ENCODE measurements around the gene GALNT2. TPM values are rescaled to one million over a fixed set of nuclear protein-coding genes. Genes with fewer than 3 reads are reported as not detected.
A peak's percentile ranks its signal among the peaks of the same experiment; 100 is the strongest.

Gene GALNT2
- total RNA-seq (2014; rRNA removed; shearing (Covaris generic)), result 99.1 and 105 TPM in 2 replicates

- H3K27me3 ChIP-seq (ENCODE audit: control insufficient read depth, insufficient read depth, low read length), result peaks cover 5% of the 10 kb centered on the region
- H3K4me3 ChIP-seq (ENCODE audit: insufficient read depth, low read depth, low read length), result peak within 1 kb of the TSS; percentile 87
- peak; percentile 99 for DNase-seq
- no peaks in the 10 kb centered on the region for H3K36me3 ChIP-seq (replicated peaks; ENCODE audit: control insufficient read depth, insufficient read depth, low read length)
Observed at GRCh38 chr1:230066466-230067404, at the start of gene GALNT2. TSS of gene GALNT2 (plus strand) at chr1:230067238. CDS start at chr1:230067281, 43 bp downstream.

GRCh38 chr1:230020451-230020850 is 46.6 kb upstream of the GALNT2 start:
- Histone ChIP-seq H3K27me3 (ENCODE audit: control insufficient read depth, insufficient read depth, low read length) (no peaks in the 10 kb centered on the region; the same call in 1 of the 2 replicates), H3K36me3 (replicated peaks; ENCODE audit: control insufficient read depth, insufficient read depth, low read length) (no peaks in the 10 kb centered on the region), H3K4me3 (ENCODE audit: insufficient read depth, low read depth, low read length) (no peak overlapping the region)
- no peak for DNase-seq

GRCh38 chr1:230022666-230023380 is 44.2 kb upstream of the GALNT2 start:
- no peak overlapping the region for H3K4me3 ChIP-seq (ENCODE audit: insufficient read depth, low read depth, low read length)
- no peak for DNase-seq
- H3K36me3 ChIP-seq (replicated peaks; ENCODE audit: control insufficient read depth, insufficient read depth, low read length), result no peaks in the 10 kb centered on the region
- H3K27me3 ChIP-seq (ENCODE audit: control insufficient read depth, insufficient read depth, low read length), result no peaks in the 10 kb centered on the region; the same call in 1 of the 2 replicates

GRCh38 chr1:230025686-230026085 is 41.4 kb upstream of the GALNT2 start:
- Histone ChIP-seq H3K4me3 (ENCODE audit: insufficient read depth, low read depth, low read length) (no peak overlapping the region), H3K36me3 (replicated peaks; ENCODE audit: control insufficient read depth, insufficient read depth, low read length) (no peaks in the 10 kb centered on the region), H3K27me3 (ENCODE audit: control insufficient read depth, insufficient read depth, low read length) (no peaks in the 10 kb centered on the region)
- no peak for DNase-seq

GRCh38 chr1:230026139-230026538 is 40.9 kb upstream of the GALNT2 start:
- Histone ChIP-seq H3K4me3 (ENCODE audit: insufficient read depth, low read depth, low read length) (no peak overlapping the region), H3K36me3 (replicated peaks; ENCODE audit: control insufficient read depth, insufficient read depth, low read length) (no peaks in the 10 kb centered on the region), H3K27me3 (ENCODE audit: control insufficient read depth, insufficient read depth, low read length) (no peaks in the 10 kb centered on the region)
- no peak for DNase-seq

GRCh38 chr1:230026572-230026971 is 40.5 kb upstream of the GALNT2 start:
- no peak overlapping the region for H3K4me3 ChIP-seq (ENCODE audit: insufficient read depth, low read depth, low read length)
- H3K27me3 ChIP-seq (ENCODE audit: control insufficient read depth, insufficient read depth, low read length), result no peaks in the 10 kb centered on the region
- H3K36me3 ChIP-seq (replicated peaks; ENCODE audit: control insufficient read depth, insufficient read depth, low read length), result no peaks in the 10 kb centered on the region
- no peak for DNase-seq

- DNase-seq, result no peak
- Histone ChIP-seq H3K4me3 (ENCODE audit: insufficient read depth, low read depth, low read length) (no peak overlapping the region), H3K27me3 (ENCODE audit: control insufficient read depth, insufficient read depth, low read length) (no peaks in the 10 kb centered on the region), H3K36me3 (replicated peaks; ENCODE audit: control insufficient read depth, insufficient read depth, low read length) (no peaks in the 10 kb centered on the region)
Observed at GRCh38 chr1:230028602-230029223, 38.3 kb upstream of the GALNT2 start.

- DNase-seq, result peak; percentile 31
- H3K4me3 ChIP-seq (ENCODE audit: insufficient read depth, low read depth, low read length), result no peak overlapping the region
- no peaks in the 10 kb centered on the region for H3K36me3 ChIP-seq (replicated peaks; ENCODE audit: control insufficient read depth, insufficient read depth, low read length)
- no peaks in the 10 kb centered on the region for H3K27me3 ChIP-seq (ENCODE audit: control insufficient read depth, insufficient read depth, low read length)
Observed at GRCh38 chr1:230029244-230029941, 37.6 kb upstream of the GALNT2 start.

GRCh38 chr1:230030122-230030821 is 36.8 kb upstream of the GALNT2 start:
- Histone ChIP-seq H3K36me3 (replicated peaks; ENCODE audit: control insufficient read depth, insufficient read depth, low read length) (no peaks in the 10 kb centered on the region), H3K27me3 (ENCODE audit: control insufficient read depth, insufficient read depth, low read length) (no peaks in the 10 kb centered on the region), H3K4me3 (ENCODE audit: insufficient read depth, low read depth, low read length) (no peak overlapping the region)
- no peak for DNase-seq

GRCh38 chr1:230031131-230031530 is 35.9 kb upstream of the GALNT2 start:
- H3K27me3 ChIP-seq (ENCODE audit: control insufficient read depth, insufficient read depth, low read length), result no peaks in the 10 kb centered on the region

GRCh38 chr1:230032516-230033281 is 34.3 kb upstream of the GALNT2 start:
- no peaks in the 10 kb centered on the region for H3K36me3 ChIP-seq (replicated peaks; ENCODE audit: control insufficient read depth, insufficient read depth, low read length)
- H3K4me3 ChIP-seq (ENCODE audit: insufficient read depth, low read depth, low read length), result no peak overlapping the region
- DNase-seq, result no peak
- no peaks in the 10 kb centered on the region for H3K27me3 ChIP-seq (ENCODE audit: control insufficient read depth, insufficient read depth, low read length)

More at GRCh38 chr1:230031131-230031530, 35.9 kb upstream of the GALNT2 start:
- Histone ChIP-seq H3K36me3 (replicated peaks; ENCODE audit: control insufficient read depth, insufficient read depth, low read length) (no peaks in the 10 kb centered on the region), H3K4me3 (ENCODE audit: insufficient read depth, low read depth, low read length) (no peak overlapping the region)
- DNase-seq, result no peak

GRCh38 chr1:230037261-230037660 is 29.8 kb upstream of the GALNT2 start:
- no peak overlapping the region for H3K4me3 ChIP-seq (ENCODE audit: insufficient read depth, low read depth, low read length)
- no peaks in the 10 kb centered on the region for H3K36me3 ChIP-seq (replicated peaks; ENCODE audit: control insufficient read depth, insufficient read depth, low read length)
- no peaks in the 10 kb centered on the region for H3K27me3 ChIP-seq (ENCODE audit: control insufficient read depth, insufficient read depth, low read length)
- DNase-seq, result no peak

GRCh38 chr1:230040440-230040839 is 26.6 kb upstream of the GALNT2 start:
- no peak overlapping the region for H3K4me3 ChIP-seq (ENCODE audit: insufficient read depth, low read depth, low read length)
- no peak for DNase-seq
- no peaks in the 10 kb centered on the region for H3K27me3 ChIP-seq (ENCODE audit: control insufficient read depth, insufficient read depth, low read length)
- no peaks in the 10 kb centered on the region for H3K36me3 ChIP-seq (replicated peaks; ENCODE audit: control insufficient read depth, insufficient read depth, low read length)
